NCI-H526 treated with DMSO at 0.1 percent for 48 hours (cell line): Measurements from ENCODE around the gene KMT2E.
A peak's percentile ranks its signal among the peaks of the same experiment; 100 is the strongest.
"Not testable (repeated sequence)": the region's sequence is repeated elsewhere in the genome, so short reads cannot be mapped to it uniquely, and the experiment has no call there.

Experiments
- DNase-seq: peaks from one replicate; lab custom pipeline; 2025; lab: John Stamatoyannopoulos, UW

The KMT2E gene

GRCh38 chr7:104982308-104983075, 31.5 kb upstream of the KMT2E start:
- no peak for DNase-seq

GRCh38 chr7:104983076-104983577, 30.9 kb upstream of the KMT2E start:
- peak; percentile 76 for DNase-seq

GRCh38 chr7:104983578-104984539, 30.1 kb upstream of the KMT2E start:
- DNase-seq = peak; percentile 90

GRCh38 chr7:104984585-104985258, 29.3 kb upstream of the KMT2E start:
- DNase-seq = no peak

- no peak for DNase-seq
Observed at GRCh38 chr7:104985259-104985617, 28.8 kb upstream of the KMT2E start.

GRCh38 chr7:104986628-104987259, 27.3 kb upstream of the KMT2E start:
- DNase-seq = no peak

GRCh38 chr7:104987403-104987802, 26.6 kb upstream of the KMT2E start:
- not testable (repeated sequence) for DNase-seq

GRCh38 chr7:104990983-104991382, 23.0 kb upstream of the KMT2E start:
- DNase-seq = no peak

- DNase-seq = no peak
Observed at GRCh38 chr7:104992306-104992705, 21.7 kb upstream of the KMT2E start.

- no peak for DNase-seq
Observed at GRCh38 chr7:104993217-104993862, 20.7 kb upstream of the KMT2E start.

- DNase-seq = no peak
Observed at GRCh38 chr7:104998040-104998752, 15.8 kb upstream of the KMT2E start.

GRCh38 chr7:105000200-105000599, 13.8 kb upstream of the KMT2E start:
- DNase-seq = no peak

GRCh38 chr7:105000927-105001336, 13.1 kb upstream of the KMT2E start:
- DNase-seq = no peak

GRCh38 chr7:105001652-105002184, 12.3 kb upstream of the KMT2E start:
- DNase-seq = no peak

- DNase-seq = no peak
Observed at GRCh38 chr7:105003275-105003674, 10.7 kb upstream of the KMT2E start.

GRCh38 chr7:105003872-105004510, 10.0 kb upstream of the KMT2E start:
- DNase-seq = no peak

- not testable (repeated sequence) for DNase-seq
Observed at GRCh38 chr7:105005006-105005405, 9.0 kb upstream of the KMT2E start.

GRCh38 chr7:105005486-105005885, 8.5 kb upstream of the KMT2E start:
- not testable (repeated sequence) for DNase-seq

GRCh38 chr7:105006367-105007136, 7.5 kb upstream of the KMT2E start:
- peak; percentile 43 for DNase-seq
